GM21619 (cell line): ENCODE measurements around the gene MRPS22.

Experiments
- ATAC-seq: cut with Tn5 transposase; IDR thresholded peaks from one replicate; pipeline ENCODE4 v1.9.1; 2021; ENCODE audit not compliant: unreplicated experiment

MRPS22 gene

DNA sequence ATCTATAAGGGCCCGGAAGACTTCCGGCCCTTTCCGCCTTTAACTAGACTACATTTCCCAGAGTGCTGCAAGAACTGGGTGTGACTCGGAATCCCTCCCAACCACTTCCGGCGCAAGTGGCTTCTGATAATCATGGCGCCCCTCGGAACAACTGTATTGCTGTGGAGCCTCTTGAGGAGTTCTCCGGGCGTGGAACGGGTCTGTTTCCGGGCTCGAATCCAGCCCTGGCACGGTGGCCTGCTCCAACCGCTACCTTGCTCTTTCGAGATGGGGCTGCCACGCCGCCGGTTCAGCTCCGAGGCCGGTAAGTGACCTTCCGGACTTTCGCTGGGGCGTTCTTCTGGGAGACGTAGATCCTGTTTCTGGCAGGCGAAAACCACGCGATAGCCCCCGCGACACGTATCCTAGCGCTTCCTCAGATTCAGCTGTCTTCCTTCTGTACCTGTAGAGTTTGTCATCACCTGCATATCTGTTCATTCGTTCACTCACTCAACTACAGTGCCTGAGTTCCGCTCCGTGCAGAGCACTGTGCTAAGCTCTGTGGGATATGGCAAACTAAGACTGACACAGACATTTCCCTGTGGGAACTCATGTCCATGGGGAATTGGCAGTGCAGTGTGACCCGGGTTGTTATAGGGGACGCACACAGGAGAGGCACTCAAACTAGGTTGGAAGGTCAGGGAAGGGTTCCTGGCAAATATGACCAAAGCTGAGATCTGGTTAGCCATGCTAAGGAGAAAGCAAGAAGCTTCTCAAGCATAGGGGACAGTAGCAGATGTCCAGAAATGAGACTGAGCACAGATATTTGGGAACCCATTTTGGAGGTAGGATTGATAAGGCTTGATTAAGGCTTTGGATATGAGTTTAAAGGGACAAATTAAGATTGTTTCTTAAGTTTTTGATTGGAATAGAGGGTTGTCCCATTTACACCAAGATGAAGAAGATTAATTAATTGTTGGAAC lies at the start of gene MRPS22:
MRPS22 (plus strand) TSS at position 126 of the 962 bp plus-strand sequence; CDS start at position 133, 7 bp downstream.
- ATAC-seq = peak; percentile 99

DNA sequence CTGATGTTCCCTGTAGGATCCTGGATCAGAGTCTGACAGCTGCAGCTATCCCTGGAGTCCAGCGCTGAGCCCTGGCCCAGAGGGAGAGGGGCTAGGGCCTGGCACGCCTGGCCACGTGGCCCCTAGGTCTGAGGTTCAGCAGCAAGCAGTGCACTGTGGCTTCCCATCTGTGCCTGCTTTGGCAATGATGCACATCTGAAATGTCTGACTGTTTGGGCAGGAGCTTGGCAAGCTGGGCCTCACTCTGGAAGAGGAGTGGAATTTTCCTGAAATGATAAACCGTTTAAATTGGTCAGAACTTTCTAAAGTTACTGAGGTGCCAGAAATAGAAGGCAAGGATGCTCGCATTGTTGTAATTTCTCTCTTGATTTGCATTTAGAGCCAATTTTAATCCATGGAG lies 48.8 kb upstream of the MRPS22 start:
- no peak for ATAC-seq

DNA sequence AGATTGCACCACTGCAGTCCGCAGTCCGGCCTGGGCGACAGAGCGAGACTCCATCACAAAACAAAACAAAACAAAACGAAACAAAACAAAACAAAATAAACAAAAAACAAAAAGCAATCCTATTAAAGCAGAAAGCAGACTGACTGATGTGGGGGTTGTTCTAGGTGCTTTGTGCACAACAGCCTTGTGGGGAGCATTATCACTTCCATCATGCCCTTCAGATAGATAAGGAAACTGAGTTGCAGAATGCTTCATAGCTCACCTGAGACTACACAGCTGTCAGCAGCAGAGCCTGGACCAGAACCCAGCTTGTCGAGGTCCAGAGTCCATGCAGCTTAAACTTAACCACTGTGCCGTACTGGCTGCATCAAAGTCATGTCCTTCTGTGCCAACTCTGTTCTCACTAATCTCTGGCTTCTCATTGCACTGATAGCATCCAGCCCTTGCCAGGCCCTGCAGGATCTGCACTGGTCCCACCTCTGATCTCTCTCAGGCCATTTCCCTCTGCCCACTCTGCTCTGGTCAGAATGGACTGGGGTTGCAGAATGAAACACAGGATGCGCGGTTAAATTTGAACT lies 47.6 kb upstream of the MRPS22 start:
- no peak for ATAC-seq

- no peak for ATAC-seq
Measured at GRCh38 chr3:139297588-139298311, 46.1 kb upstream of the MRPS22 start.

GRCh38 chr3:139299261-139300132 lies 44.3 kb upstream of the MRPS22 start:
- no peak for ATAC-seq

- ATAC-seq = no peak
Measured at GRCh38 chr3:139300416-139300815, 43.4 kb upstream of the MRPS22 start.

DNA sequence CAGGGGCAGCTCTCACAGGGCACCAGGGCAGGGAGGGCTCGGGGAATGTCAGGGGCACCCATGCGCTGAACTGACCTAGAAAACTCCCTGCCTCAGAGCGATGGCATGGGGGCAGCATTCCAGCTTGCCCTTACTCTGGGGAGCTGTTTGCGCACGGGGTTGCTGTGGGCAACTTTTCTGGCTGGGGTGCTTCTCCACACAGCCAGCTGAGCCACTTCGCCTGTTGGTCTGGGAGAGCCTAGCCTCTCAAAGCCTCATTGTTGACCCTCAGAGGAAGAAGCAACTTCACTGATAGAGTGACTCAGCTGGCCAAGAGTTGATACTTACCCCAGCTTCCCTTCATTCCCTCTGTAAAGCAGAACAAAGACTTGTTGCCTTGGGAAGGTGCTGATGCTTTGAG lies 42.6 kb upstream of the MRPS22 start:
- ATAC-seq = no peak

- ATAC-seq = no peak
Measured at GRCh38 chr3:139301654-139302053, 42.2 kb upstream of the MRPS22 start.

DNA sequence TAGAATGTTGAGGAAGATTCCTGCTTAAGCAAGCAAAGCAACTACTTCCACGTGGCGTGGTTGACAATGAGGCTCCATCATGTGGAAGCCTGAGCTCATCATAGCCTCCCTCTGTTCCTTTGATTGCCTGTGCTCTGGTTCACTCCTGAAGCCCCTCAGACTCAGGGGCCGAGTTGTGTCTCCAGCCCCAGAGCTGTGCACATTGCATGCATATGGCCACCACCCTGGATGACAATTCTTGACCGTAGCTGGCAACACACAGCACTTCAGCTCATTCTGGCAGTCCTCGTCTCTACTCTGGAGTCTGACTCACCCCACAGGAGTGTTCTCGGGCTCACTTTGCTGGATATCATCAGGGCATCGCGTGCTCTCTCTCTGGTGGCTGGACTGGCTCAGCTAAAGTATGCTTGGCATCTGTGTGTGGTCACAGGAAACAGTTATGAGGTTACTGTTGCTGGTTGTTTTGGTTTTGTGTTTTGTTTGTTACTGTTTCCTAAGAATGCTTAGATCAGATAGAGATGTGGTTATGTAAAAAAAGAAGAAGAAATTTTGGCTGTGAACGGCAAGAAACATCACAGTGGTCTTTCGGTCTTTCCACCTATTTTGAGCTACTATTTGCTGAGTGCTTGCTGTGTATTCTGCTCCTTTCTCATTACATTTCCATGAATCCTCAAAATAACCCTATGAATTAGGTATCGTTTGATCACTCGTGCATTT lies 41.6 kb upstream of the MRPS22 start:
- no peak for ATAC-seq

- ATAC-seq = no peak
Measured at GRCh38 chr3:139302801-139303113, 41.1 kb upstream of the MRPS22 start.

- ATAC-seq = no peak
Measured at GRCh38 chr3:139303216-139303615, 40.6 kb upstream of the MRPS22 start.

- ATAC-seq = no peak
Measured at GRCh38 chr3:139304383-139304782, 39.4 kb upstream of the MRPS22 start.

- no peak for ATAC-seq
Measured at GRCh38 chr3:139306078-139306477, 37.7 kb upstream of the MRPS22 start.

DNA sequence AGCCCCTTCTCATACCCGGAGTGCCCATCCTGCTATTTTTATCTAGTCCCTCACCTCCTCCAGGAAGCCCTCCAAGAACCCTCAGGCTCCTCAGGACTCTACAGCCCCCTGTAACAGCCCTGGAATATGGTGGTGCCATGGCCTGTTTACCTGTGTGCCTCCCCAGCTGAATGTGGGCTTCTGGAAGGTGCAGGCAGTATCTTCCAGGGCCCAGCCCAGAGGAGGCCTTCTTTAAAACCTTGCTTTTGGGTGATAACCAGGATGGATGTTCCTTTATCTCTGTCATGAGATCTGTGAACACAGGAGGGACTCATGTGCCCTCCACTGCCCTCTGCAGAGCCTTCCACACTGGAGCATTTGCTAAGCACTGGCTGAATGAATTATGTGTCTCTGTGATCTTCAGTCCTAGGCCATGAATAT lies 36.7 kb upstream of the MRPS22 start:
- ATAC-seq = no peak

- no peak for ATAC-seq
Measured at GRCh38 chr3:139307601-139308555, 35.9 kb upstream of the MRPS22 start.

DNA sequence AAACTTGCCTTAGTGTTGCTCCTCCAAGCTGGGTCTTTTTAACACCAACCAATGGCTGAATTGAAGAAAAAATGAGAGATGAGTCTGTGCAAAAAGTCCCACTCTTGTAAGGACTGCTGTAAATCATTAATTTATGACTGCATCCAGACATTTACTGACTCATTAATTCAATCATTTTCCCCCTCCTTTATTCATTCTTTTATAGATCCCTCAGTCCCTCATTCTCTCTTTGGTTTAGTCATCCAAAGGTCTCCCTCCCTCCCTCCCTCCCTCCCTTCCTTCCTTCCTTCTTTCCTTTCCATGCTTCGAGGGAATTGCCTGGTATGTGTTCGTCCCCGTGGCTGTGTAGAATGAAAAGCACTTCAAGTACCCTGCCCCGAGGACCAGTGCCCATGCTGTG lies 35.3 kb upstream of the MRPS22 start:
- no peak for ATAC-seq

- ATAC-seq = no peak
Measured at GRCh38 chr3:139309061-139309591, 34.7 kb upstream of the MRPS22 start.

DNA sequence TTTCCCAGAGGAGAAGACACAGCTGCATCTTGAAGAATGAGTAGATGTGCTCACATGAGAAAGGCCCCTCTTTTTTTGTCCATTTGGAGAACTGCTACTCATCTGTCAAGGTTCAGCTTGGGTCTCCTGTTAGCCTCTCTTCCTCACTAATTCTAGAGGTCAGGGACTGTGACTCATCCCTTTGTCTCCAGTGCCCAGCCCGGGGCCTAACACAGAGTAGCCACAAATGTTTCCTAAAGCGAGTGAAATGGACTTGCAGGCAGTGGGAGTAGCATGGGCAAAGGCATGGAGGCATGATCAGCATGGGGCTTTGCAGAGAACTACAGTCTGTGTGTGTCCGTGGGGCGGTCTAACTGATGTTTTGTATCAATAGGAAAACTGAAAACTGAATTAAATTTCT lies 33.9 kb upstream of the MRPS22 start:
- no peak for ATAC-seq

GRCh38 chr3:139310474-139310933 lies 33.3 kb upstream of the MRPS22 start:
- no peak for ATAC-seq
